ENCODE measurements around the gene RANGAP1. TPM values are rescaled to one million over a fixed set of nuclear protein-coding genes. Genes with fewer than 3 reads are reported as not detected.

The RANGAP1 gene, protein sequence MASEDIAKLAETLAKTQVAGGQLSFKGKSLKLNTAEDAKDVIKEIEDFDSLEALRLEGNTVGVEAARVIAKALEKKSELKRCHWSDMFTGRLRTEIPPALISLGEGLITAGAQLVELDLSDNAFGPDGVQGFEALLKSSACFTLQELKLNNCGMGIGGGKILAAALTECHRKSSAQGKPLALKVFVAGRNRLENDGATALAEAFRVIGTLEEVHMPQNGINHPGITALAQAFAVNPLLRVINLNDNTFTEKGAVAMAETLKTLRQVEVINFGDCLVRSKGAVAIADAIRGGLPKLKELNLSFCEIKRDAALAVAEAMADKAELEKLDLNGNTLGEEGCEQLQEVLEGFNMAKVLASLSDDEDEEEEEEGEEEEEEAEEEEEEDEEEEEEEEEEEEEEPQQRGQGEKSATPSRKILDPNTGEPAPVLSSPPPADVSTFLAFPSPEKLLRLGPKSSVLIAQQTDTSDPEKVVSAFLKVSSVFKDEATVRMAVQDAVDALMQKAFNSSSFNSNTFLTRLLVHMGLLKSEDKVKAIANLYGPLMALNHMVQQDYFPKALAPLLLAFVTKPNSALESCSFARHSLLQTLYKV
- 10 to 100 TPM; 21.3 to 28.1 (median 26.2) TPM for total RNA-seq

DNA sequence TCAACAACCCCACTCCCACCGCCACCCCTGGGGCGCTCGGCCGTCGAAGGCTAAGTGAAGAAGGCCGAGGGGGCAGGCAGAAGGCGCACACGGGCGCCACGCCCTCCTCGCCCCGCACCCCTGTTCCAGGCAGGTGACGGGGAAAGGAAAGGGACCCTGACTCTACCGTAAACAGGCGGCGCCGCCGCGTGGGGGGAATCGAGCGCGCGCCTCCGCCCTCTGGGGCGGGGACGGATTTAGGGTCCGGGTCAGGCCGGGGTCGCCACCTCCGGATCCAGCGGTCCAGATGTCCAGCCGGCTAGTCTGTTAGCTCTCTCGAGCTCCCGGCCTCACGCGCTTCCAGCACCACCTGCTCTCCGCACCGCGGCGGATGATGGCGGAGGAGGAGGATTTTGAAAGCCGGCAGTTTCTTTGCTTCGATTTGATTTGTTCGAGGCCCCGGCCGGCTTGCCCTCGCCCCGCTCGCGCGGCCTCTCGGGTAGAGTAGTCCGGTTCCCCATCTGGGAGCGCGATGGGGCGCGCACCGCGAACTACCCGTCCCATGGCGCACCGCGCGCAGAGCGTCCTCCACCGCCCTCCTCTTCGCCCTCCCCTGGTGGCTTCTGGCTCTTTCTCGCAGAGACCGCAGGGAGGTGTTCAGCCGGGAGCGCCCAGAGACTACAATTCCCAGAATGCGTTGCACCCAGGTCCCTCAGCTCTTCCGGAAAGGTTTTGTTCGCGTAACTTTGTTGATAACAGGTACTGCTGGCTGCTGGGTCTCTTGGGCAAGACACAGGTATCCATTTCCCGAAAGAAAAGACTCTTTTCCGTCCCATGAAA lies at the start of gene RANGAP1:
Gene RANGAP1 (minus strand): TSS at position 368 of the 819 bp plus-strand sequence. CDS start 5,143 bp downstream, outside the sequence.
- Histone ChIP-seq H3K27me3 (no peaks in the 10 kb centered on the region), H3K36me3 (no peaks in the 10 kb centered on the region), H3K4me3 (peak within 1 kb of the TSS; percentile 80 to 93 (median 82)), H3K9me3 (no peaks in the 10 kb centered on the region), H3K27ac (peak within 1 kb of the TSS; percentile 87 to 91 (median 90)), H3K4me1 (peaks cover 8 to 39% (median 20%) of the 10 kb centered on the region in 4 donors)
- peak; percentile 99 for DNase-seq
- intact Hi-C loops (cut with DNase I; ENCODE audit: low total_unique reads) = no loop called here
- in situ Hi-C loops (cut with MboI; ENCODE audit: low pct_ligation_motif_present in 1 of 4, low pct_unique_long_range_greater_than_20kb in 1 of 4, low sequenced_read_pairs in 3 of 4) = no loop called here
- TF ChIP-seq POLR2A (IDR thresholded peaks at IDR 0.05) = peak; percentile 84
- TF ChIP-seq EP300 (IDR thresholded peaks at IDR 0.05; ENCODE audit: low read depth) = no peak
- TF ChIP-seq POLR2AphosphoS5 (IDR thresholded peaks at IDR 0.05) = peak; percentile 83 to 94 (median 93)
- TF ChIP-seq, protein P1, sequence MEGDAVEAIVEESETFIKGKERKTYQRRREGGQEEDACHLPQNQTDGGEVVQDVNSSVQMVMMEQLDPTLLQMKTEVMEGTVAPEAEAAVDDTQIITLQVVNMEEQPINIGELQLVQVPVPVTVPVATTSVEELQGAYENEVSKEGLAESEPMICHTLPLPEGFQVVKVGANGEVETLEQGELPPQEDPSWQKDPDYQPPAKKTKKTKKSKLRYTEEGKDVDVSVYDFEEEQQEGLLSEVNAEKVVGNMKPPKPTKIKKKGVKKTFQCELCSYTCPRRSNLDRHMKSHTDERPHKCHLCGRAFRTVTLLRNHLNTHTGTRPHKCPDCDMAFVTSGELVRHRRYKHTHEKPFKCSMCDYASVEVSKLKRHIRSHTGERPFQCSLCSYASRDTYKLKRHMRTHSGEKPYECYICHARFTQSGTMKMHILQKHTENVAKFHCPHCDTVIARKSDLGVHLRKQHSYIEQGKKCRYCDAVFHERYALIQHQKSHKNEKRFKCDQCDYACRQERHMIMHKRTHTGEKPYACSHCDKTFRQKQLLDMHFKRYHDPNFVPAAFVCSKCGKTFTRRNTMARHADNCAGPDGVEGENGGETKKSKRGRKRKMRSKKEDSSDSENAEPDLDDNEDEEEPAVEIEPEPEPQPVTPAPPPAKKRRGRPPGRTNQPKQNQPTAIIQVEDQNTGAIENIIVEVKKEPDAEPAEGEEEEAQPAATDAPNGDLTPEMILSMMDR (IDR thresholded peaks at IDR 0.05) = peak in 3 of 5 experiments; percentile 10 to 58 (median 36)
- 0% methylated on average over 5 to 59 of the region's 77 CpGs for WGBS, 2 donors (ENCODE audit: low coverage in 1 of 2)

DNA sequence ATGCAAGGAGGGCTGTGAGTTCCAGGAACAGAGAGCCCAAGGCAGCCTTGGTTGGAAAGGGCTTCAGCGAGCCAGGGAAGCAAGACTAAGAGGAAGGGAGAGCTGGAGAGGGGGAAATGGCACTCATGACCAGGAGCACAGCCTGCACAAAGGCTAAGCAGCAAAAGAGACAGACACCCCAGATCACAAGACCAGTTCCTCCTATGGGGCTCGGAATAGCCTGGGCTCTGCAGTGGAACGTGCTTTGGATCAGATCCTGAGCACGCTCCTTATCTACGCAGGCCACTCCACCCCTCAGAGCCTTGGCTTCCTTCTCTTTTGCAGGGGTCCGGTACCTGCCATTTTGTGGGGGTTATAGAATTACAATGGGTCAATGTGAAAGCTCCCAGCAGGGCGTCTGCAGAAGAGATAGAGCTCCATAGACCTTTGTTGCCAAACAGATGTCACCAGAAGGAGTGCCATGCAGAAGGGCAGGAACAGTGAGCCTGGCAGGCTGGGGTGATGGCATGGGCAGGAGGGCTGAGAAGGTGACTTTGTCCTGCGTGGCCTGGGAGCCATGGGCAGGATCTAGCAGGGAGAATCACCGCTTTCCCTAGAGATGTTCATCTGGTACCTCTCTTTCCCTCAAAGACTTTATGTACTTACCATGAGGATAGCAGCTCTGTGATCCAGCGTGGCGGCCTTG lies 49.1 kb upstream of the RANGAP1 start:
- TF ChIP-seq, protein P1 (IDR thresholded peaks at IDR 0.05) = no peak
- no peak for TF ChIP-seq EP300 (IDR thresholded peaks at IDR 0.05; ENCODE audit: low read depth)
- TF ChIP-seq POLR2AphosphoS5 (IDR thresholded peaks at IDR 0.05) = no peak
- TF ChIP-seq POLR2A (IDR thresholded peaks at IDR 0.05) = no peak
- Histone ChIP-seq H3K4me3 (no peak overlapping the region), H3K9me3 (no peaks in the 10 kb centered on the region), H3K27me3 (no peaks in the 10 kb centered on the region), H3K4me1 (no peaks in the 10 kb centered on the region), H3K27ac (no peak overlapping the region), H3K36me3 (peaks cover 0 to 30% (median 9%) of the 10 kb centered on the region in 4 donors)
- WGBS, 2 donors (ENCODE audit: low coverage in 1 of 2) = 94 to 100% methylated on average over 1 to 11 of the region's 11 CpGs
- DNase-seq = no peak
- intact Hi-C loops (cut with DNase I; ENCODE audit: low total_unique reads) (no loop called here), in situ Hi-C loops (cut with MboI; ENCODE audit: low pct_ligation_motif_present in 1 of 4, low pct_unique_long_range_greater_than_20kb in 1 of 4, low sequenced_read_pairs in 3 of 4) (no loop called here)

DNA sequence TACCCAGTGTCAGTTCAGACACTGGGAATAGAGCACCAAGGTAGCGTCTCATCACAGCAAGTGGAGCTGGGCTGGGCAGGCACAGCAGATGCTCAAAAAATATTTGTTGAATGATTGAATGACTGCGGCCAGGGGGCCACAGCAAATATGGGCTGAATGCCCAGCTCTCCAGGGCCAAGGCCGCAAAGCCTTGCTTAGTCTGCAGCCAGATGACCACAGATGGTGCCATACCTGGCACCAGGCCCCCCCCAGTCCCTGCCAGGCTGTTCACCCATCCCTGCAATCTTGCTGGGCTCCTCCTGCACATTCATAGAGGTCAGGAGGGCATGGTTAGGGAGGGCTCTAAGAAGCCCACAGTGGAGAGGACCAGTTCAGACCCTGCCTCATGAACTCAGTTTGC lies 48.2 kb upstream of the RANGAP1 start:
- intact Hi-C loops (cut with DNase I; ENCODE audit: low total_unique reads) (no loop called here), in situ Hi-C loops (cut with MboI; ENCODE audit: low pct_ligation_motif_present in 1 of 4, low pct_unique_long_range_greater_than_20kb in 1 of 4, low sequenced_read_pairs in 3 of 4) (no loop called here)
- DNase-seq = no peak
- 95% methylated on average over 3 of the region's 3 CpGs; no CpG with 5 or more reads in 1 of the 2 donors for WGBS, 2 donors (ENCODE audit: low coverage in 1 of 2)
- H3K27ac ChIP-seq = no peak overlapping the region
- H3K4me3 ChIP-seq = no peak overlapping the region
- H3K27me3 ChIP-seq = no peaks in the 10 kb centered on the region
- no peaks in the 10 kb centered on the region for H3K4me1 ChIP-seq
- H3K36me3 ChIP-seq = peaks cover 0 to 30% (median 9%) of the 10 kb centered on the region in 4 donors
- TF ChIP-seq, protein P1 (IDR thresholded peaks at IDR 0.05) = no peak
- TF ChIP-seq POLR2A (IDR thresholded peaks at IDR 0.05) = no peak
- TF ChIP-seq EP300 (IDR thresholded peaks at IDR 0.05; ENCODE audit: low read depth) = no peak
- no peak for TF ChIP-seq POLR2AphosphoS5 (IDR thresholded peaks at IDR 0.05)
- H3K9me3 ChIP-seq = no peaks in the 10 kb centered on the region

All from transverse colon (tissue), 4 donors.